H54 (cell line): ENCODE measurements around the gene PDZD8.
"Not testable (repeated sequence)": the region's sequence is repeated elsewhere in the genome, so short reads cannot be mapped to it uniquely, and the experiment has no call there.

ENCODE experiments used
- DNase-seq: peaks from one replicate; pipeline ENCODE4 v3.0.0; 2011; ENCODE audit warnings: low spot score, mixed read lengths; ENCODE audit not compliant: insufficient read length
- FAIRE-seq: peaks from 3 replicates; lab custom pipeline; 2011; peaks lifted over from hg19 to GRCh38; lab: Jason Lieb, UNC
- POLR2A ChIP-seq: IDR thresholded peaks from 2 replicates; pipeline ENCODE4 v1.6.1; 2011; ENCODE audit warnings: low read depth, mild to moderate bottlenecking, low read length

PDZD8 gene

DNA sequence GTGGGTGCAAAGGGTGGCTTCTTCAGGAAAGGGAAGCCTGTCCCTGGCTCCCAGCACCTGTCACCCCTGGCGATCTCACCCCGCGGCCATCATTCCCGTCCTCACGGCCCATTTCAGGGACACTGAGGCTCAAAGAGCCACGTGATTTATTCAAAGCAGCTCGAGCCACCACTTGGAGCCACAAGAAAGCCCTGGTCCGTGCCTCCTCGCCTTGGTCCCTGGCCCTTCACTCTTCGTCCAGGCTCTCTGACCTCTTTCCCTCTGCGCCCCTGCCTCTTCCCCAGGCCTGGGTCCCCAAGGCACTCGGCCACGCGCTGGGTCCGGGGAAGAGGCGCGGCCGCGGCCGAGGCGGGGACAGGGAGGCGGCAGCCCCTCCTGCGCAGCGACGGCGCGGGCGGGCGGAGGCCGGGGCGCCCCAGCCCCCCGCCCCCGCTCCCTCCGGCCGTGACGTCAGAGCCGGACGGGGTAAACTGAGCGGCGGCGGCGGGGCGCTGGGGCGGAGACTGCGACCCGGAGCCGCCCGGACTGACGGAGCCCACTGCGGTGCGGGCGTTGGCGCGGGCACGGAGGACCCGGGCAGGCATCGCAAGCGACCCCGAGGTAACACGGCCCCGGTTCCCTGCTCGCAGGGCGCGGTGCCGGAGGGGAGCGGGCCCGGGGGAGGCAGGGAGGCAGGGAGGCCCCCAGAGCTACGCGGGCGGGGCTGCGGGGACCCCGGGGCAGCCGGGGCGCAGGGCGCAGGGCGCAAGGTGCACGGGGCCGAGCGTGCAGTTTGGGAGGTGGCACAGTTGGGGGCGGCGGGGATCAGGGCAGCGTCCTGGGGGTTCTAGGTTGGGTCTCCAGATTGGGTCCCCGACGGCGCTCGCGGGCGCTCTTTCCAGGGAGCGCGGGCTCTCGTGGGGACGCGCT, 134.4 kb downstream of the PDZD8 start, which contains the start of gene SLC18A2:
Gene SLC18A2, plus strand, starts transcription at position 494 of the 909 bp plus-strand sequence. CDS start 580 bp downstream, outside the sequence.
- TF ChIP-seq POLR2A = no peak
- FAIRE-seq (no peak), DNase-seq (no peak)

DNA sequence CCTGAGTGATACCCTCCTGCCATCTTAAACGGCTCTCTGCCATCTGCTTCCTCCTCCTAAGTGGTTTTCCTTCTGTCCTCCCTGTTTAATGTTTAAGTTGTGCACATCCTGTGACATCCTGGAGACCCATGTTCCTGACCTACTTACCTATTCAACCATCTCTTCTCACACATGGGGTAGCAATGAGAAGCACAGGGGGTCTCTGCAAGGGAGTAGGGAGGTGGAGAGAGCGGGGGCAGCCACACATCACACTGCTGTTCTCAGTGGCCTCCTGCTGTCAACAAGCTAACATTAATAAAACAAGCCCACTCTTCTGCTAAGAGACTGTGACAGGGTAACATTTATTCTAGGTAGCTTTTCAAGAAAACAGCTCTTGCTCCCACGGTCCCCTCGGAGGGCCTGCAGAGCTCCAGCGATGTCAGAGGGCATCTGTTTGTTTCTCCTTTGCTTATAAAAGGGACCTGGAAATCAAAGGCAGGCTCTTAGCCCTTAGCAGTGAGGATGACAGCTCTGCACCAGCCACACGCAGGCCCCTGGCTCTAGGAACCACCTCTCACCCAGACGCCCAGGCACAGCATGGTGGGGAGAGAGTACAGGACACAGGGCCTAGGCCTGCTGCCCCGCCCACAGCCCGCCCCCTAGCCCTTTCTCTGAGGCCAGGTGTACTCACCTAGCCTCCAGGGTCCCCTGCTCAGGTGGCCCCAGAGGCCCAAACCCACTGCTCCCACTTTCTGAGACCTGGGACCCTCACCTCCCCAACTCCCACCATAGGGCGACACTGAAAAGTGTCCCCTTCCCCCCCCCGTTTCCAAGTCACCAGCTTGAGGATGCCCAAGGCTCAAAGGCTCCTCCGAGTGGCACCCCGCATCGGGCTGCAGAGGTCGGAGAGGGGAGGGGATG, 135.3 kb downstream of the PDZD8 start:
- DNase-seq = no peak

DNA sequence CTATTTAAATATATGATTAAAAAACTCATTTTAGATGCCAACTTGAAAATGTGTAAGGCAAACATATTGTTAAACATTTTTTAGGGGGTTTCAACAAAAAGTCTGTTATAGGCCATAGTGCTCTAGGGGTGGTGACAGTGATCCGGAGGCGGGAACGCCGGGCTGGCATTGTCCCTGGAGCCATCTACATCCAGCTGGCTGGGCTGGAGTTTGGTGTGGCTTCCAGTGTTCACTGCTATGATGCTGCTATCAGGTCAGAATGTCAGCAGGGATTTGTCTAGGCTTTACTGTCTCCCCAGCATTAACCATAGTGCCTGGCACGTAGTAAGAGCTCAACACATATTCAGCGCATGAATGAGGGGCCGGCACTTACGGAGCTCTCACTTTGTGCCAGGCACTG, 136.2 kb downstream of the PDZD8 start:
- DNase-seq (no peak), FAIRE-seq (no peak)
- no peak for TF ChIP-seq POLR2A

More for the DNA sequence above, 135.3 kb downstream of the PDZD8 start:
- no peak for FAIRE-seq
- TF ChIP-seq POLR2A = no peak

DNA sequence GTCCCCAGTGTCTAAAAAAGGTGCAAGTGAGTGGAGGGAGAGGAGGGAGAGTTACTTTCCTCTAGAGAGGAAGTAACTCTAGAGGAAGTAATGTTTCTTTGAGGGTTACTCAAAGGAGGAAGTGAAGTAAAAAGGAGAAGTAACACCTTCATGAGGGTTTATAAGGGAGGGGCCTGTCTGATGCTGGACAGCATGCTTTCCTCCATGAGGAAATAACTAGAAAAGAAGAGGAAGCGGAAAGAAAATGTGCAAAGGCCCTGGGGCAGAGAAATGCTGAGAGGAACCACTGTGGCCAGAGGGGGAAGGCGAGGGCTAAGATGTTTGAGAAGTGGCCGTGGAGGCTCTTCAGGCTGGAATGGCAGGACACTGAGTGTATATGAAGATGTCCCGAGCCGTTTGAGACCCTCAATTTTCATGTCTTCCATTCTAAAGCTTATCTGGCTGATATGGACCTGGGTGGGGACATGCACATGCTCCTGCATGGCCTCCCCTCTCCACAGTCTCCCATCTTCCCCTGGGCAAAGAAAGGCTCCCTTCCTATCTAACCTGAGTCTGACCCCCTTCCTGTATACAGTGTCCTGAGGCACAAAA, 137.7 kb downstream of the PDZD8 start:
- no peak for DNase-seq
- no peak for FAIRE-seq
- no peak for TF ChIP-seq POLR2A

DNA sequence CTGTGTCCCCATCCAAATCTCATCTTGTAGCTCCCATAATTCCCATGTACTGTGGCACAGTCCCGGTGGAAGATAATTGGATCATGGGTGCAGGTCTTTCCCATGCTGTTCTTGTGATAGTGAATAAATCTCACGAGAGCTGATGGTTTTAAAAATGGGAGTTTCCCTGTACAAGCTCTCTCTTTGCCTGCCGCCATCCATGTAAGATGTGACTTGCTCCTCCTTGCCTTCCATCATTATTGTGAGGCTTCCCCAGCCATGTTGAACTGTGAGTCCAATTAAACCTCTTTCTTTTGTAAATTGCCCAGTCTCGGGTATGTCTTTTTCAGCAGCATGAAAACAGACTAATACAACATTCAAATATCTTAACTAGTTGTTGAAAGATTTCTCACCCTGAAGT, 145.1 kb downstream of the PDZD8 start:
- FAIRE-seq, DNase-seq: not testable (repeated sequence)

DNA sequence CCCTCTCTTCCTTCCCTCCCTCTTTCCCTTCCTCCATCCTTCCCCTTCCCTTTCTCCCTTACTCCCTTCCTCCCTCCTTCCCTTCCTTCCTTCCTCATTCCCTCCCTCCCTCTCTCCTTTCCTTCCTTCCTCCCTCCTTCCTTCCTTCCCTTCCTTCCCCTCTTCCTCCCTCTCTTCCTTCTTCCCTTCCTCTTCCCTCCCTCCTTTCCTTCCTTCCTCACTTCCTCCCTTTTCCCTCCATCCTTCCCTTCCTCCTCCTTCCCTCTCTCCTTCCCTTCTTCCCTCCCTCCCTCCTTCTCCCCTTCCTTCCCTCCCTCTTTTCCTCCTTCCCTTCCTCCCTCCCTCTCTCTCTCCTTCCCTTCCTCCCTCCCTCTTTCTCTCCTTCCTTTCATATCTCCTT, 147.0 kb downstream of the PDZD8 start:
- TF ChIP-seq POLR2A = no peak
- no peak for FAIRE-seq
- DNase-seq = no peak
